Activated CD4-positive, alpha-beta T cell treated with anti-CD3 and anti-CD28 coated beads for 24 hours (primary cell): ENCODE data around the gene KLHL18.
A peak's percentile ranks its signal among the peaks of the same experiment; 100 is the strongest.
"Not testable (repeated sequence)": the region's sequence is repeated elsewhere in the genome, so short reads cannot be mapped to it uniquely, and the experiment has no call there.

Experiments
- DNase-seq, 2 donors: peaks; one replicate each; pipeline ENCODE4 v3.0.0-alpha.2; 2020; ENCODE audit warnings: low read depth in 2 of 2

KLHL18 gene

GRCh38 chr3:47282424-47283192 lies at the start of gene KLHL18, which contains the start of gene KIF9:
Gene KLHL18 (plus strand): TSS chr3:47282944. CDS start chr3:47282966, 22 bp downstream.
Gene KIF9 (minus strand): TSS chr3:47282799. CDS start chr3:47277374, 5,425 bp downstream.
- peak; percentile 91 to 93 for DNase-seq

DNA sequence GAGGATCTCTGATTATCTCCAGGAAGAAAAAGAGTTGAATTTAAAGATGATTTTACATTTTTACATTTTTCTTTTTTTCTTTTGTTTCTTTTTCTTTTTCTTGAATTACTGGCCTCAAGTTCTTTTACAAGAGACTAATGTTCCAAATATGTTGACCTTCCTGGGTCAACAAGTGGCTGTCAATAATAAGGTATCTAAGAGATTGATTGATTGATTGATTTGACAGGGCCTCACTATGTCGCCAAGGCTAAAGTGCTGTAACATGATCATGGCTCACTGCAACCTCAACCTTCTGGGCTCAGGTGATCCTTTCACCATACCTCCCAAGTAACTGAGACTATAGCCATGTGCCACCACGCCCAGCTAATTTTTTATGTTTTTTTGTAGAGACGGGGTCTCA lies 44.7 kb upstream of the KLHL18 start:
- DNase-seq, result no peak

- DNase-seq, result no peak
Observed at GRCh38 chr3:47239929-47240328, 42.8 kb upstream of the KLHL18 start.

GRCh38 chr3:47243419-47244147 lies 39.2 kb upstream of the KLHL18 start:
- no peak for DNase-seq

DNA sequence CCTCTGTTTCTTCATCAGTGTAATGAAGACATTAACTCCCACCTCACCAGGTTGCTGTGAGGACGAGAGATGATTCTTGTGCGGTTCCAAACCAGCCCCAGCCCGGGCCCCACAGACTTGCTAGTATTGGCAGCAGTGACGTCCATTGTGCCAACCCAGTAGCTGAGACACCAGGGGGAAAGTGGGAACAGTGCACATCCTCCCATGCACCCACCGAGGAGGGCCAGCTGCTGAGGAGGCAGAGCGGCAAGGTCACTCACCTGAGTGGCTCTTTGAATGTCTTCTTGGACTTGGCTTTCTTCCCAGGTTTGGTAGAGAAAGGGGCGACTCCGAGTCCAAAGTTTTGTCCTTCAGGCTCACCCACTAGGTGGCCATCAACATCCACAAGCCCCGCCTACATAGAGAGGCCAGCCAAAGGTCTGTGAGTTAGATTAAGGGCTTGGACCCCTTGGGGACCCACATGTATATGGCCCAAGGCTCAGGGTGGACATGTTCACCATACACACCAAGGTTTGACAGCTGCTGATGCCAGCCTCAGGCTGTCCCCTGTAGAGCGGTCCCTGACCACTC lies 38.1 kb upstream of the KLHL18 start:
- DNase-seq, result no peak

- DNase-seq, result no peak
Observed at GRCh38 chr3:47245271-47245670, 37.5 kb upstream of the KLHL18 start.

DNA sequence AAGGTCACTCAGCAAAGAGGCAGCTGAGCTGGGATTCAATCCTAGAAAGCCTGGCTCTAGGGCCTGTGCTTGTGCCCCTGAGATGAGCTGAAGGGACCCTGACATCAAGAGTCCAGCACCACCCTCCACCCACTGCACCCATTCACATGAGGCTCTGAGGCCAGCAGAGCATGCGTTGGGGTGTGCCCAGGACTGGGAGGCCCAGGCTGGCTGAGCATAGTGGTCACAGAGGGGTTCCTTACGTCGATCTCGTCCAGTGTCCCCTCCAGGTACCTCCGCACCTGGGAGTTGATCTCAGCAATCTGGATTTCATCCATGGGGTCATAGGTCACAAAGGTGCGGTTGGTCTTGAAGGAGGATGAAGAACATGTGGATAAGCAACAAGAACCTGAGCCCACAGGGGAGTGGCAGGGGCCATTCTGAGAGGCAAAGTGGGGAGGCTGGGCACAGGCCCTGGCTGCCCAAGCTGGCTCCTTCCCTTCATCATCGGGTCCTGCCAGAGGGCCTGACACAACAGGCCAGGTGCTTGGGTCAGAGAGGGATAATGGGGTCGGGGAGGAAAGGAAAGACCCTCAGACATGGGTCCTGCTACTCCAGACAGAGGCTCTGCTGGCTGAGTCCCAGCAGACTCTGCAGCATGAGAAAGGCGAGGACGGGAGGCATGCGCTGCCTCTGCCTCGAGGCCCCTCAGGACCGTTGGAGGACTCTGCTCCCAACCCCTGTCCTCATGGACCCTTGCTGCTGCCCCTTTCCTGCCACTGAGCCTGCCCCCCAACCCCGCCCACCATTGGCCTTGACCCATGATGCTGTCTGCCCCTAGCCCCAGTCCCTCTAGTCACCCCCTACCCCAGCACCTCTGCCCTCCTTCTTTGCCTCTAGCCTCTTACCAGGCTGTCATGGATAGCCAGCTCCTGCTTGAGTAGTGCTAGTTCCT lies 35.3 kb upstream of the KLHL18 start:
- no peak for DNase-seq

GRCh38 chr3:47250309-47251060 lies 32.3 kb upstream of the KLHL18 start:
- no peak for DNase-seq

DNA sequence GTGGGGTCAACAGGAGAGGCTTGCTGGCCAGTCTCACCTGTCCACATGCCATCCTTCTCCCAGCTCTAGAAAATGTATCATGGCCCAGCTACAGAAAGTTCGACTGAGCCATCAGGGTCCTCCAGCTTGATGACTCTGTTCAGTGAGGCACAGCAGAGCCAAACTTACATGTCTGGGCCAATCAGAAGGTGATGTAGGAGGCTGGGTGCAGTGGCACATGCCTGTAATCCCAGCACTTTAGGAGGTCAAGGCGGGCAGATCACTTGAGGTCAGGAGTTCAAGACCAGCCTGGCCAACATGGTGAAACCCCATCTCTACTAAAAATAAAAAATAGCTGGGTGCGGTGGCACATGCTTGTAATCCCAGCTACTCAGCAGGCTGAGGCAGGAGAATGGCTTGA lies 31.7 kb upstream of the KLHL18 start:
- not testable (repeated sequence) for DNase-seq

DNA sequence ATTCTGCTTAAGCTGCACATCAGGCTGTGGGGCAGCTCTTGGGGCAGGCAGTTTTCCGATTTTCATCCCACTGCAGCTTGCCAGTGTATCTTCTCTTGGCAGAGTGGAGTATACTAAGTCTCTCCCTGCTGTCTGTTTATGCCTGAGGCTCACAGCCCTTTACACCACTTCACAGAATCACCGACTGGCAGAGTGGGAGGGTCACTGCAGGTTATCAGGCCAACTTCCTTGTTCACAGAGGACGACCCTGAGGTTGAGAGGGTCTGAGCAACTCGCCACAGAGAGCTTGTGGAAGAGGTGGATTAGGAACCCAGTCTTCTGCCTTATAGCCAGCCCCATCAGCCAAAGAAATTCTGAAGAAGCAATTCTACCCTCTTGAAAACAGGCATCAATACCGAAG lies 31.1 kb upstream of the KLHL18 start:
- DNase-seq, result no peak

GRCh38 chr3:47256331-47256730 lies 26.4 kb upstream of the KLHL18 start:
- not testable (repeated sequence) for DNase-seq

GRCh38 chr3:47259114-47259513 lies 23.6 kb upstream of the KLHL18 start:
- no peak for DNase-seq

DNA sequence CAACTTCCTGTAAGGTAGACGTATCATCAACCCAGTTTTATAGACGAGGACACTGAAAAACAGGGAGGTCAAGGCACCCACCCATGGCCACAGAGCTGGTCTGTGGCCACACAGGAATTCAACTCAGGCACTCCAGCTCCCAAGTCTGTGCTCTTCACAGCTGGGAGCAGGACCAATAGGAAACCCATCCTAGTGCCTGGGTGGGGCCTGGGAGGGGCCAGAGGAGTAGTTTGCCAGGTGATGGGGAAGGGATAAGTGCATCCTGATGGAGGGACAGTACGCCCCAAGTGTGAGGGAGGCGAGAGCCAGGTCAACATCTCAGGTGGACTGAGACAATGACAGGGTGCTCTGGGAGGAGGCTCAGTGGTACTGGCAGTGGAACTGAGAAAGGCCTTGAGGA lies 22.1 kb upstream of the KLHL18 start:
- DNase-seq, result no peak

GRCh38 chr3:47261301-47261700 lies 21.4 kb upstream of the KLHL18 start:
- DNase-seq, result no peak

GRCh38 chr3:47265008-47265407 lies 17.7 kb upstream of the KLHL18 start:
- no peak for DNase-seq

GRCh38 chr3:47265725-47266428 lies 16.9 kb upstream of the KLHL18 start:
- no peak for DNase-seq

GRCh38 chr3:47266709-47267489 lies 15.8 kb upstream of the KLHL18 start:
- peak; percentile 19 to 20 for DNase-seq

DNA sequence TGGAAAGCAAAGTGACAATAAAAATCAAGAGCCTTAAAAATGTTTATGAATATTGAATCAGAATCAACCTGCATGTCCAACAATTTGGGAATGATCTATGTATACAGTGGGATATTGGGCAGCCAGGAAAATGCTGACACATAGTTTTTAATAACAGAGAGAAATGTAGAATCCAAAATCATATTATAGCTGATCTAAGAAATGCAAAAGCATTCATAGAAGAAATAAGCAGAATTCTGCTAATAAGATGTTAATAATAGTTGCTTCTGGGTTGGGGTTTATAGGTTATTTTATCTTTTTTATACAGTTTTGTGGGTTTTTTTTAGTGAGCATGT lies 15.3 kb upstream of the KLHL18 start:
- no peak for DNase-seq

DNA sequence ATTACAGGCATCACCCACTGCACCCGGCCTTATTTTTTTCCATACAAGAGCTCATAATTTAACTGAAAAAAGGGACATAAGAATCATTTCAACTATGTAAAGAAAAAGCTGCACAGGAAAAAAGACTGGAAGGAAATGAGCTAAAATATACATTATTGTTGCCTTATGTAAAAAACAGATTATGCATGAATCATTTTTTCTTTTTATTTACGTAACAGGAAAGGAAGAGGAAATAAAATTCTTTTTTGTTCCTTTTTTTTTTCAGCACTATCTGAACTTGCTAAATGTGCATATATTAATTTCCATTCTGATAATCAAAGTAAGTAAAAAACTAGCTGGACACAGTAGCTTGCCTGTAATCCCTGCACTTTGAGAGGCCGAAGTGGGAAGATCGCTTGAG lies 12.2 kb upstream of the KLHL18 start:
- DNase-seq, result no peak

DNA sequence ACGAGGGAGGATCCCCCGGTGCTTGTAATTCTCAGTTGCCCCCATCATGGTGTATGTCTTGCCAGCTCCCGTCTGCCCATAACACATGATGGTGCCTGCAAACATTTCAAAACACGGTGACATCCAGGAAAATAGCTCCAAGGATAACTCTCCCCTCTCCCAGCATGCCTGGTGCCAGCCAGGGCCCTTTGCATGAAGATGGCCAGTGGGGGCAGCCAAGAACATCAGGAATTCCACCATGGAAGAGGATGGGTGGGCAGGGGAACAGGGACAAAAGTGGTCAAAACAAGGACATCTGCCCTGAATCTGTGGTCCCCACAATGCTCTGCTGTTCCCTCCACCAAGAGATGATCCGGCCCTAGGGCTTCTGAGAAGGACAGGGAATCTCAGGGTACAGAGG lies 9.2 kb upstream of the KLHL18 start:
- no peak for DNase-seq
